RWPE2 (cell line): ENCODE data around the gene FAM168B.

ENCODE experiments used
- ATAC-seq: fragments of 200-7000 bp; cut with Tn5 transposase; 3 replicates; pipeline ENCODE4 v1.9.1; 2021; ENCODE audit warnings: low read depth
- DNase-seq: peaks from one replicate; pipeline ENCODE4 v3.0.0-alpha.2; 2020; ENCODE audit warnings: low spot score
- H3K27ac ChIP-seq: fragments of 450-650 bp; 2 replicates; pipeline ENCODE4 v1.5.1; 2017; ENCODE audit warnings: mild to moderate bottlenecking; ENCODE audit not compliant: poor library complexity, severe bottlenecking
- H3K27me3 ChIP-seq: fragments of 250-450 bp; sonication (Bioruptor Pico); 2 replicates; pipeline ENCODE4 v1.5.1; 2021; ENCODE audit warnings: mild to moderate bottlenecking, moderate library complexity; ENCODE audit not compliant: insufficient read depth, poor library complexity, severe bottlenecking
- H3K36me3 ChIP-seq: fragments of 250-450 bp; sonication (Bioruptor Pico); 2 replicates; pipeline ENCODE4 v1.5.1; 2020; ENCODE audit warnings: low read depth, mild to moderate bottlenecking, moderate library complexity
- H3K4me1 ChIP-seq: fragments of 250-450 bp; sonication (Bioruptor Pico); 2 replicates; pipeline ENCODE4 v1.5.1; 2021; ENCODE audit warnings: mild to moderate bottlenecking, moderate library complexity; ENCODE audit not compliant: insufficient read depth, poor library complexity, severe bottlenecking
- H3K4me3 ChIP-seq: fragments of 250-450 bp; sonication (Bioruptor Pico); 2 replicates; pipeline ENCODE4 v1.5.1; 2021; ENCODE audit warnings: mild to moderate bottlenecking, moderate library complexity; ENCODE audit not compliant: severe bottlenecking
- H3K9me3 ChIP-seq: fragments of 250-450 bp; sonication (Bioruptor Pico); 2 replicates; pipeline ENCODE4 v1.5.1; 2021; ENCODE audit warnings: mild to moderate bottlenecking, moderate library complexity; ENCODE audit not compliant: severe bottlenecking
- TF ChIP-seq, protein P1 (sequence below): fragments of 450-650 bp; IDR thresholded peaks from one replicate; pipeline ENCODE4 v1.5.1; 2017; ENCODE audit warnings: mild to moderate bottlenecking, moderate library complexity; ENCODE audit not compliant: poor library complexity, severe bottlenecking

The FAM168B gene

GRCh38 chr2:131032393-131032836 is 60.8 kb downstream of the FAM168B start:
- no peak overlapping the region for H3K27ac ChIP-seq
- peaks cover 3% of the 10 kb centered on the region for H3K4me1 ChIP-seq
- DNase-seq, result no peak
- no peaks in the 10 kb centered on the region for H3K27me3 ChIP-seq
- H3K4me3 ChIP-seq, result no peak overlapping the region
- no peaks in the 10 kb centered on the region for H3K9me3 ChIP-seq
- TF ChIP-seq, protein P1, sequence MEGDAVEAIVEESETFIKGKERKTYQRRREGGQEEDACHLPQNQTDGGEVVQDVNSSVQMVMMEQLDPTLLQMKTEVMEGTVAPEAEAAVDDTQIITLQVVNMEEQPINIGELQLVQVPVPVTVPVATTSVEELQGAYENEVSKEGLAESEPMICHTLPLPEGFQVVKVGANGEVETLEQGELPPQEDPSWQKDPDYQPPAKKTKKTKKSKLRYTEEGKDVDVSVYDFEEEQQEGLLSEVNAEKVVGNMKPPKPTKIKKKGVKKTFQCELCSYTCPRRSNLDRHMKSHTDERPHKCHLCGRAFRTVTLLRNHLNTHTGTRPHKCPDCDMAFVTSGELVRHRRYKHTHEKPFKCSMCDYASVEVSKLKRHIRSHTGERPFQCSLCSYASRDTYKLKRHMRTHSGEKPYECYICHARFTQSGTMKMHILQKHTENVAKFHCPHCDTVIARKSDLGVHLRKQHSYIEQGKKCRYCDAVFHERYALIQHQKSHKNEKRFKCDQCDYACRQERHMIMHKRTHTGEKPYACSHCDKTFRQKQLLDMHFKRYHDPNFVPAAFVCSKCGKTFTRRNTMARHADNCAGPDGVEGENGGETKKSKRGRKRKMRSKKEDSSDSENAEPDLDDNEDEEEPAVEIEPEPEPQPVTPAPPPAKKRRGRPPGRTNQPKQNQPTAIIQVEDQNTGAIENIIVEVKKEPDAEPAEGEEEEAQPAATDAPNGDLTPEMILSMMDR, result no peak
- ATAC-seq, result no peak
- H3K36me3 ChIP-seq, result no peaks in the 10 kb centered on the region

- no peak overlapping the region for H3K27ac ChIP-seq
- ATAC-seq (no peak), DNase-seq (no peak)
- TF ChIP-seq, protein P1, result no peak
- no peaks in the 10 kb centered on the region for H3K36me3 ChIP-seq
- no peaks in the 10 kb centered on the region for H3K27me3 ChIP-seq
- H3K9me3 ChIP-seq, result no peaks in the 10 kb centered on the region
- H3K4me1 ChIP-seq, result peaks cover 3% of the 10 kb centered on the region
- H3K4me3 ChIP-seq, result no peak overlapping the region
Observed at GRCh38 chr2:131031875-131032274, 61.4 kb downstream of the FAM168B start.

- H3K4me3 ChIP-seq, result no peak overlapping the region
- H3K27ac ChIP-seq, result no peak overlapping the region
- ATAC-seq, result no peak
- H3K4me1 ChIP-seq, result peaks cover 3% of the 10 kb centered on the region
- no peaks in the 10 kb centered on the region for H3K27me3 ChIP-seq
- TF ChIP-seq, protein P1, result no peak
- no peaks in the 10 kb centered on the region for H3K36me3 ChIP-seq
- no peaks in the 10 kb centered on the region for H3K9me3 ChIP-seq
- DNase-seq, result no peak
Observed at GRCh38 chr2:131031431-131031841, 61.8 kb downstream of the FAM168B start.

GRCh38 chr2:131030478-131030971 is 62.7 kb downstream of the FAM168B start:
- H3K4me1 ChIP-seq, result peaks cover 3% of the 10 kb centered on the region
- no peak overlapping the region for H3K27ac ChIP-seq
- ATAC-seq (no peak), DNase-seq (no peak)
- no peak overlapping the region for H3K4me3 ChIP-seq
- no peaks in the 10 kb centered on the region for H3K9me3 ChIP-seq
- TF ChIP-seq, protein P1, result no peak
- H3K27me3 ChIP-seq, result no peaks in the 10 kb centered on the region
- H3K36me3 ChIP-seq, result no peaks in the 10 kb centered on the region

DNA sequence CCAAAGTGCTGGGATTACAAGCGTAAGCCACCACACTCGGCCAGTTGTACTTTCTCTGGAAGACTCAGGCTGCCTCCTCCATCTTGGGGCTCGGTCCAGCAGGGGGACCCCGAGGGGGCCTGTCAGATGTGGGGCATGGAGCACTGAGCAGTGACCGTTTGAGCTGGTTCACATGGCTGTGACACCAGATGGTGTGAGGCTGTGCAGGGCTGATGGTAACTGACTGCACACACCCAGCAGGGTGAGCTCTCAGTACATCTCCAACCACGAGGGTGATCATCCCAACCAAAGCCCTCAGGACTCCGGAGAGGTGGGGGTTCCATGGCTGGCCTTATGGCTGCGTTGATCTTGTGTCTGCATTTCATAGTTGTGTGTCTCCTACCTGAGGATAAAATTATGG is 63.4 kb downstream of the FAM168B start:
- Histone ChIP-seq H3K4me1 (peaks cover 3% of the 10 kb centered on the region), H3K27me3 (no peaks in the 10 kb centered on the region), H3K27ac (no peak overlapping the region), H3K4me3 (no peak overlapping the region), H3K36me3 (no peaks in the 10 kb centered on the region), H3K9me3 (no peaks in the 10 kb centered on the region)
- ATAC-seq, result no peak
- no peak for DNase-seq
- TF ChIP-seq, protein P1, result no peak
